Hepatocyte (in vitro differentiated cells): Measurements from ENCODE around the gene LCN2.

ENCODE experiments used
- EZH2 ChIP-seq: fragments of 200-600 bp; sonication (generic); IDR thresholded peaks from 2 replicates; pipeline ENCODE4 v1.6.1; 2016; ENCODE audit warnings: antibody characterized with exemption, mild to moderate bottlenecking, borderline replicate concordance
- TF ChIP-seq, protein P1 (sequence below): fragments of 200-600 bp; sonication (generic); IDR thresholded peaks from 2 replicates; pipeline ENCODE4 v1.5.1; 2016; ENCODE audit warnings: antibody characterized with exemption, mild to moderate bottlenecking; ENCODE audit not compliant: poor library complexity

GRCh38 chr9:128166169-128166568 is 16.9 kb downstream of the LCN2 start:
- TF ChIP-seq EZH2, result no peak
- TF ChIP-seq, protein P1, sequence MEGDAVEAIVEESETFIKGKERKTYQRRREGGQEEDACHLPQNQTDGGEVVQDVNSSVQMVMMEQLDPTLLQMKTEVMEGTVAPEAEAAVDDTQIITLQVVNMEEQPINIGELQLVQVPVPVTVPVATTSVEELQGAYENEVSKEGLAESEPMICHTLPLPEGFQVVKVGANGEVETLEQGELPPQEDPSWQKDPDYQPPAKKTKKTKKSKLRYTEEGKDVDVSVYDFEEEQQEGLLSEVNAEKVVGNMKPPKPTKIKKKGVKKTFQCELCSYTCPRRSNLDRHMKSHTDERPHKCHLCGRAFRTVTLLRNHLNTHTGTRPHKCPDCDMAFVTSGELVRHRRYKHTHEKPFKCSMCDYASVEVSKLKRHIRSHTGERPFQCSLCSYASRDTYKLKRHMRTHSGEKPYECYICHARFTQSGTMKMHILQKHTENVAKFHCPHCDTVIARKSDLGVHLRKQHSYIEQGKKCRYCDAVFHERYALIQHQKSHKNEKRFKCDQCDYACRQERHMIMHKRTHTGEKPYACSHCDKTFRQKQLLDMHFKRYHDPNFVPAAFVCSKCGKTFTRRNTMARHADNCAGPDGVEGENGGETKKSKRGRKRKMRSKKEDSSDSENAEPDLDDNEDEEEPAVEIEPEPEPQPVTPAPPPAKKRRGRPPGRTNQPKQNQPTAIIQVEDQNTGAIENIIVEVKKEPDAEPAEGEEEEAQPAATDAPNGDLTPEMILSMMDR, result no peak
